ENCODE data around the gene TSPAN10. TPM values are rescaled to one million over a fixed set of nuclear protein-coding genes. Genes with fewer than 3 reads are reported as not detected.
"Not testable (repeated sequence)": the region's sequence is repeated elsewhere in the genome, so short reads cannot be mapped to it uniquely, and the experiment has no call there.

TSPAN10 gene
- polyA plus RNA-seq, 4 donors, result 2.5 to 5.0 (median 2.9) TPM

GRCh38 chr17:81656835-81657234 lies 19.8 kb downstream of the TSPAN10 start:
- DNase-seq (ENCODE audit: low read depth in 4 of 4, low spot score in 3 of 4), result no peak

DNA sequence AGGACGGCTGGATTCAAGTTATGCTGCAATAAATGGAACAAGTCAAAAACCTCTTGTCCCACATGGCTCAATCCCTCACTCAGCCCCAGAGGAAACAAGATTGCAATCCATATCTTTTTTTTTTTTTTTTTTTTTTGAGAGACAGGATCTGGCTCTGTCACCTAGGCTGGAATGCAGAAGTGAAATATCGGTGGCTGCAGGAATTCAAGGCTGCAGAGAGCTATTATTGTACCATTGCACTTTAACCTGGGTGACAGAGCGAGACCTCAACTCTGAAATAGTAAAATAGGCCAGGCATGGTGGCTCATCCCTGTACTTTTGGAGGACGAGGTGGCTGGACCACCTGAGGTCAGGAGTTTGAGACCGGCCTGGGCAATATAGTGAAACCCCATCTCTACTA lies 22.0 kb downstream of the TSPAN10 start:
- no peak for DNase-seq (ENCODE audit: low read depth in 4 of 4, low spot score in 3 of 4)

GRCh38 chr17:81660441-81660840 lies 23.4 kb downstream of the TSPAN10 start:
- no peak for DNase-seq (ENCODE audit: low read depth in 4 of 4, low spot score in 3 of 4)

DNA sequence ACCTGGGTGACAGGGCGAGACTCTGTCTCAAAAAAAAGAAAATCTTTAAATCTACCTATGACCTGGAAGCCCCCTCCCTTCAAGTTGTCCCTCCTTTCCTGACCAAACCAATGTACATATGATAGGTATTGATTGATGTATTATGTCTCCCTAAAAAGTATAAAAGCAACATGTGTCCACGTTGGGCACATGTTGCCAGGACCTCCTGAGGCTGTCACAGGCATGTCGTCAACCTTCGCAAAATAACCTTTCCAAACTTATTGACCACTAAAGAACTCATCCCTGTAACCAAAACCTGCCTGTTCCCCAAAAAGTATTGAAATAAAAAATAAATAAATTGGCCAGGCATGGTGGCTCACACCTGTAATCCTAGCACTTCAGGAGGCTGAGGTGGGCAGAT lies 25.0 kb downstream of the TSPAN10 start:
- no peak for DNase-seq (ENCODE audit: low read depth in 4 of 4, low spot score in 3 of 4)

GRCh38 chr17:81664051-81664470 lies 27.1 kb downstream of the TSPAN10 start:
- no peak for DNase-seq (ENCODE audit: low read depth in 4 of 4, low spot score in 3 of 4)

DNA sequence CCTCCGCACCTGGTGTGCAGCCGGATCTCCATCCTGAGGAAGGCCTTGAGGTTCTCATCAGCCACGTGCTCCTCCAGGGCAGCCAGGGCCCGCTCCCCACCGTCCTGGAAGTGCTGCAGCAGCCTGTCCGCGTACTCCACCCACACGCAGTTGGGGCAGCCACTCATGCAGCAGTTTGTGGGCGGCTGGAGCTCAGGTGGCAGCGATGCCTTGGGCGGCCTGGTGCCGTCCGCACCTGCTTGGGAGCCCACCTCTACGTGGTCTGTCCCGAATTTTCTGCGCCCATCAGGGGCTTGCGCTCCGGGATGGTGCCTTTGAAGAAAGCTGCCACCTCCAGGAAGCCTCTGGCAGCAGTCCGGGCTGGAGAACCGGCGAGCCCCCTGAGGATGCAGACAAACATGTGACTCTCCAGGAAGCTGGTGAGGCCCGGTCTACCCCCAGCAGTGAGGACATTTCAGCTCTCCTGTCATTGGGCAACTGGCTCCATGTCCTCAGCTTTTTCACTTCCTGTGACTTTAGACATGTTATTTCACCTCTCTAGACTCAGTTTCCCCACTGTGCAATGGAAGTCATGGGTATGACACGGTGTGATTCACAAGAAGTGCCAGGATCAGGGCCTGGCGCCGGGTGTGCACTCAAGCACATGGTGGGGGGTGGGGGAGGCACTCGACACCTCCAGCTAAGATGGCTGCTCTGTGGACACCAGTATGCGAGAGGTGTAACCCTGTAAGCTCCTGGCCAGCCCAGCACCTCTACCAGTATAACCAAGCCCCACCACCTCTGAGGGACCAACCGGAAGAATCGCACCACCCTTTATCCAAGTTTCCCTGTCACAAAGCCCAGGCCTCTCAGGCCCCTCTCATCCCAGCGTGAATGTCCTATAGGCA lies 28.5 kb downstream of the TSPAN10 start:
- DNase-seq (ENCODE audit: low read depth in 4 of 4, low spot score in 3 of 4), result no peak

- DNase-seq (ENCODE audit: low read depth in 4 of 4, low spot score in 3 of 4), result no peak
These were observed 29.0 kb downstream of the TSPAN10 start for GRCh38 chr17:81666092-81666341.

GRCh38 chr17:81666342-81667191 lies 29.6 kb downstream of the TSPAN10 start, which contains the start of the genes CCDC137 and OXLD1:
TSS of gene CCDC137 (plus strand) at chr17:81666737. CDS start at chr17:81666767, 30 bp downstream.
TSS of gene OXLD1 (minus strand) at chr17:81666605. CDS start at chr17:81666577, 28 bp downstream.
- DNase-seq (ENCODE audit: low read depth in 4 of 4, low spot score in 3 of 4), result peak; percentile 89 to 92 (median 91)

DNA sequence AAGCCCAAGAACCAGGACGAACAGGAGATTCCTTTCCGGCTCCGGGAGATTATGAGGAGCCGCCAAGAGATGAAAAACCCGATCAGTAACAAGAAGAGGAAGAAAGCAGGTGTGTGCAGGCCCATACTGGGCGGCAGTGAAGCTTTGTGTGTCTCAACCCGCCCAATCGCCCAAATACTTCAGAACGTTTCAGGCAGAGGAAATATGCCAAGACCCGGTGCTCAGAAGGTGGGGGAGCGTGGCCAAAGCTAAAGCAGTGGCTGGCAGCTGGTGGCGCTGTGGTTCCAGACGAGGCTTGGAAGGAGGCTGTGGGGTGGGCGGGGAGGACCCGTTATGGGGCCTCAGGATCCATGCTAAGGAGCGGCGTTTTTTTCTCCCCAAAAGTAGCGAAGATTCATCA lies 30.8 kb downstream of the TSPAN10 start:
- DNase-seq (ENCODE audit: low read depth in 4 of 4, low spot score in 3 of 4), result no peak

- no peak for DNase-seq (ENCODE audit: low read depth in 4 of 4, low spot score in 3 of 4)
These were observed 35.5 kb downstream of the TSPAN10 start for GRCh38 chr17:81672504-81672903.

- DNase-seq (ENCODE audit: low read depth in 4 of 4, low spot score in 3 of 4), result no peak
These were observed 36.0 kb downstream of the TSPAN10 start for GRCh38 chr17:81672954-81673353.

GRCh38 chr17:81673561-81674258 lies 36.7 kb downstream of the TSPAN10 start:
- no peak for DNase-seq (ENCODE audit: low read depth in 4 of 4, low spot score in 3 of 4)

GRCh38 chr17:81675515-81676221 lies 38.7 kb downstream of the TSPAN10 start:
- DNase-seq (ENCODE audit: low read depth in 4 of 4, low spot score in 3 of 4), result not testable (repeated sequence)

GRCh38 chr17:81676906-81677305 lies 39.9 kb downstream of the TSPAN10 start:
- no peak for DNase-seq (ENCODE audit: low read depth in 4 of 4, low spot score in 3 of 4)

DNA sequence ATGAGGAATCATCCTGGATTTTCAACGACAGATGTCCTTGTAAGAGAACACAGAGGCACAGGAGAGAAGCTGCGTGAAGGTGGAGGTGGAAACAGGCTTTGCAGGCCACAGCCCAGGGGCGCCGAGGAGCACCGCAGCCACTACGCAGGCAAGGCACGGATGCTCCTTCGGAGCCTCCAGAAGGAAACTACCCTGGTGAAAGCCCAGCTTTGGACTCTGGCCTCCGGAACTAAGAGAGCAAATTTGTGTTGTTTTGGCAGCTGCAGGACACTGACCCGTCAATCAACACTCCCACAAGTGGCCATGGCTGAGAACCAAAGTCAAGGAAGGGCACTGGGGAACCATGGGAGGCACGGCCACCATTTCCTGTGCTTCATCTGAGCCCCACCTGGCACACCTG lies 43.2 kb downstream of the TSPAN10 start:
- no peak for DNase-seq (ENCODE audit: low read depth in 4 of 4, low spot score in 3 of 4)

- DNase-seq (ENCODE audit: low read depth in 4 of 4, low spot score in 3 of 4), result no peak
These were observed 44.7 kb downstream of the TSPAN10 start for GRCh38 chr17:81681672-81682071.

DNA sequence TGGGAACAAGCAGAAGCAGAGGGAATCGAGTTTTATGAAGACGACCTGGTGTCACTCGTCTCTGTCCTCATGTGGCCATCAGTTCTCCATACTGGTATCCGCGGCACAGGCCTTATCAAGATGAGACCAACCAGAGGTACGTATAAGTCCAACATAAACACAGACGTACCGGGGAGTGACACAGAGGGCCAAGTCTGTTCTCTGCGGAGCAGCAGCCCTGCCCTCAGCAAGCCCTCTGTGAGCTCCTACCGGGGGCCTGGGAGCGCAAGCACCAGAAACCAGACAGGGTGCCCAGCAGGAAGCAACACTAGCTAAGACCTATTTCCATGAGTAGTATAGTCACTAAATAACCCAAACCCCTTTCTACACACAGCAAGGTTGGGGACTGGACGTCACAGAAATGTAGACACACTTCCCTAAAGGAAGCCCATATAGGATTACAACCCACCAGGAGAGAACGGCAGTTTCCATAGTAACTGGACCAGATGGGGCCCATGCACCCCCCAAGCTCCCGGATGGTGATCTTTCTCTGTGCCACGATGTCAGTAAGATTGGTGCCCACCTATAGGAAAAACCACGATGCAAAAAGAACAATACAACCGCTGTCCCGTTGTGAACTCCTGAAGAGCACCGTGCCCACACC lies 45.7 kb downstream of the TSPAN10 start:
- no peak for DNase-seq (ENCODE audit: low read depth in 4 of 4, low spot score in 3 of 4)

GRCh38 chr17:81683208-81683583 lies 46.2 kb downstream of the TSPAN10 start:
- DNase-seq (ENCODE audit: low read depth in 4 of 4, low spot score in 3 of 4), result no peak

DNA sequence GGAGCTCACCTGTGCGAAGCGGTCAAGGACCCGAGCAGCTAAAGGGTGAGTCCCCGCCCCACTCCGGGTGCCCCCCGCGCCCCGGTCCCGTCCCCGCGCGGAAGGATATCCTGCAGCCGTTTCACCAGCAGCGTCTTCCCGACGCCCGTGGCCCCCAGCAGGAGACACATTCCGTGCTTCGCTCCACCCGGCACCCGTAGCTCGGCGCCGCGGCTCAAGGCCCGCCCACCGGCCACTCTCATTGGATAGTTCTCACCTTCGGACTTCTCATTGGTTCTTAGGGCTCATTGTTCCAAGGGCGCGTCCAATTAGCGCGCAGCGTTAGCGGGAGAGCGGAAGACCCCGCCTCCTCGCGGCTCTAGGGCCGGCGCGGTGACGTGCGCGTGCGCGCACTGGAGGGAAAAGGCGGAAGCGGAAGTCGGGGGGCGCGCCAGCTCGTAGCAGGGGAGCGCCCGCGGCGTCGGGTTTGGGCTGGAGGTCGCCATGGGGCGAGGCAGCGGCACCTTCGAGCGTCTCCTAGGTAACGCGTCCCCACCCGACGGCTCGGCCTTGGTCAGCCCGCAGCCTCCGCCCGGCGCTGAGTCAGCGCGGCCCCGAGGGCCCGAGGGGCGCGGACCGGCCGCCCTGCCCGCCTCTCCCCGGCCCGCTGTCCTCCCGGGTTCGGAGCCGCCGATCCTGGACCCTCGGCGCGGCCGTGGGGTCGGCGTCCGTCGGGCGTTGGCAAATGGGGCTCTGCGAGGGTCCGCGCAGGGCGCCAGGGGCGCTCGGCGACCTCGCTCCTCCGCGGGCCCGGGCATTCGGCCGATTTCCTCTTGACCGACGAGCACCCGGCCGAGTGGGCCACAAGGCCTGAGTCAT lies 46.8 kb downstream of the TSPAN10 start, which contains the start of the genes ARL16 and HGS:
Gene ARL16 (minus strand): TSS at position 214 of the 858 bp plus-strand sequence. CDS start 44 bp downstream, at position 170.
Gene HGS (plus strand): TSS at position 428 of the 858 bp plus-strand sequence. CDS start 56 bp downstream, at position 484.
- DNase-seq (ENCODE audit: low read depth in 4 of 4, low spot score in 3 of 4), result peak; percentile 97 to 99 (median 98)

All from right renal pelvis (tissue), 4 donors.